Measurements from ENCODE around the gene TBCA. TPM values are rescaled to one million over a fixed set of nuclear protein-coding genes. Genes with fewer than 3 reads are reported as not detected.
A peak's percentile ranks its signal among the peaks of the same experiment; 100 is the strongest.
"Not testable (repeated sequence)": the region's sequence is repeated elsewhere in the genome, so short reads cannot be mapped to it uniquely, and the experiment has no call there.

TBCA gene
- total RNA-seq, 2 donors from 2014 or later = 141 to 174 TPM

DNA sequence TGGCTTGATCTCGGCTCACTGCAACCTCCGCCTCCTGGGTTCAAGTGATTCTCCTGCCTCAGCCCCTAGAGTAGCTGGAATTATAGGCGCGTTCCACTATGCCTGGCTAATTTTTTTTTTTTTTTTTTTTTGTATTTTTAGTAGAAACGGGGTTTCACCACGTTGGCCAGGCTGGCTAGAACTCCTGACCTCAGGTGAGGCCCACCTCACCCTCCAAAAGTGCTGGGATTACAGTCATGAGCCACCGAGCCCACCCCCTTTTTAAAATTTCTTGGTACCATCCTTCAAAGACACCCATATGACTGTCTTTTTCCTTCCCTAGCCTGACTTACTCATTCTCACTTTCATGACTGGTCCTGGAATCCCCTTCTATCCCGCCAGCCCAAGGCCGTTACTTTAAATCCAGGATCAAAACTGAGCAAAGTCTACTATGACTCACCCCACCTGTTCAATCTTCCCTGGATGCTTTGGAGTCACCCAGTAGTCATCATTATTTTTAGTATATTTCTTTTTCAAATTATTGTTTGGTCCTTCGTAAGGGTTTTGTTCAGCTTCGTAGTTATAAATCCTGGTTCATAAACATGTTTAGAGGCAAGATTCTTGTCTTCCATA lies 1.2 kb upstream of the TBCA start:
- ATAC-seq (peak in 1 of 2 donors; percentile 29), DNase-seq (ENCODE audit: low spot score in 2 of 2) (no peak)

DNA sequence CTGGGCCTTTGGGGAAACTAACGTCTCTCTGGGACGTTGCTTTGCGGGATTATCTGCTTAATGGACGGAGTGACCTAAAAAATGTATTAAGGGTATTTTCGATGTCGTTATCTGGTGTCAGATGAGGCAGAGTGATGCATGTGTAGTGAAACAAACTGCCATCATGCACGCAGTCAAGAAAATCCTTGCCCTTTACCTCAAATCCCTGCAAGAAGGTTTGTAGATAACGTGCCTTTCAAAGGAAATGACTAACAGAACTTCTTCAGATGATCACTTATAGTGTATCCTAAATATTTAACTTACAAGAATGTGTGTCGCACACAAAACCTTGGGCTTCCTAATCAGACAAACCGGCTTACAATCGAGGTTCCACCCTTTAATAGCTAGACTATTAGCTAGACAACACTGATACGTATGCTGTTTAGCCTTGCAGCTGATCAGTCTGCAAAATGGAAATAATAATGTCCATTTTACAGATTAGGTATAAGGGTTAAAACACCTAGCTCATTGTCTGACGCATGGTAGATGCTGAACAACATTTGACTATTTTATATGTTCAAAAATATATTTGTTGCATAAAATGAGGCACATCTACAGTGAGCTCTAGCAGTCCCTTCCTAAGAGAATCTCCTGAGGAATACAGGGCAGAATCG lies 541 bp upstream of the TBCA start:
- H3K9me3 Mint-ChIP-seq = no peaks in the 10 kb centered on the region
- ATAC-seq (peak; percentile 4 to 51), DNase-seq (ENCODE audit: low spot score in 2 of 2) (no peak)

More for the DNA sequence above, 1.2 kb upstream of the TBCA start:
- H3K9me3 Mint-ChIP-seq = no peaks in the 10 kb centered on the region
- peaks cover 15 to 21% of the 10 kb centered on the region in 2 donors for H3K36me3 Mint-ChIP-seq
- peak overlapping the region; percentile 31 to 95 for H3K27ac Mint-ChIP-seq

DNA sequence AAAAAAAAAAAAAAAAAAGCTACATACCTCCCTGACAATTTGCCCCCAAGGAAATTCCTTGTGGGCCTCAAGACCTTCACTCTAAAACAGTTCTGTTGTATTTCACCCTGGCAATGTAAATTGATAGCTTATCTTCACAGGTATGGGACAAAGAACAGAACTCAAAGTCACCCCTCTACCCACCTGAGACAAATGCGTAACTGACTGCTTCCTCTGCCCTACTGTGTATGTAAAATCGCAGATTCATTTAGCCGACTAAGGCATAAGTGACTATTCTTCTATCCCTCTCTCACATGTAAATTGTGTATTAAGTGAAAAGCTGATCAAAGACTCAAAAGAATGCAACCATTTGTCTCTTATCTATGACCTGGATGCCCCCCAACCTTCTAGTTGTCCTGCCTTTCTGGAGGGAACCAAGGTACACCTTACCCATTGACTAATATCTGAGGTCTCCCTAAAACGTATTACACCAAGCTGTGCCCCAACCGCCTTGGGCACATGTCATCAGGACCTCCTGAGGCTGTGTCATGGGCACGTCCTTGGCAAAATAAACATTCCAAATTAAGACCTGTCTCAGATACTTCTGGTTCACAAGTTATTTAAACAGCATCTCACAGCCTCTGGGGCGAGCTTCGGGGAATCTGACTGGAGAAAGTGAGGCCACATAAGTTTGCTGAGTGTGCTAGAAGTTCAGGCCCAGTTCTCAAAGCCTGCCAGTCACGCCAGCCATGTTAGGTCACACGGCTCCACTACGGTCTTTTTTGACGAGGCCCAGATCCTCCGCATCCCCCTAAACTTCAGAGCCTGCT lies 954 bp downstream of the TBCA start:
- ATAC-seq = peak; percentile 13
- Mint-ChIP-seq H3K9me3 (no peaks in the 10 kb centered on the region), H3K27ac (peak overlapping the region; percentile 95 to 97), H3K36me3 (peaks cover 25 to 34% of the 10 kb centered on the region in 2 donors)
- peak in 1 of 2 donors; percentile 51 for DNase-seq (ENCODE audit: low spot score in 2 of 2)

More for the DNA sequence above, 541 bp upstream of the TBCA start:
- Mint-ChIP-seq H3K27ac (peak overlapping the region; percentile 90 to 95), H3K36me3 (peaks cover 18 to 24% of the 10 kb centered on the region in 2 donors)

DNA sequence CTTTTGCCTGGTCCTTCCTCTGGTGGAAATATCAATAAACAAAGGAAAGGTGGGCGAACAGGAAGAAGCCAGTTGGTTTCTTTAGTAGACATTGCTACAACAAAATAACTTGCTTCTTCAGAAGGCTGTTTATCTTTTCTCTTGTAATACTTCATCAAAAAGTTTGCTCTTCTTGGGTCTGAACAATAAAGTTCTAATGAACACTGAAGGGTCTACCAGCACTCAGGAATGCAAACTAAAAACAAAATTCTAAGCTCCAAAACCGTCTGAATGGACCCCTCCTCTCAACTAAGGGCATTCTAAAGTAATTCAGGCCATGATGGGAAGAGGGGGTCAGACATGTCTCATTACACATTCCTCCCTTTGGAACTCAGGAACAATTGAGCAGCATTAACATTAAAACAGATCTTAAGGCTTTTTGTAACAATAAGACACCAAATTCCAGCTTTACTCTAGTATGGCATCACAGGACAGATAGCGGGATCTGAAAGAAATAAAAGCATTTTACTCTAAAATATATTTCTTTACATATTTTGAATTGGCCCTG lies 2.3 kb downstream of the TBCA start:
- ATAC-seq (no peak), DNase-seq (ENCODE audit: low spot score in 2 of 2) (no peak)
- peaks cover 29 to 38% of the 10 kb centered on the region in 2 donors for H3K36me3 Mint-ChIP-seq
- H3K9me3 Mint-ChIP-seq = no peaks in the 10 kb centered on the region
- H3K27ac Mint-ChIP-seq = peak overlapping the region in 1 of 2 donors; percentile 95

- H3K9me3 Mint-ChIP-seq = no peaks in the 10 kb centered on the region
- no peak overlapping the region for H3K27ac Mint-ChIP-seq
- no peak for DNase-seq (ENCODE audit: low spot score in 2 of 2)
- ATAC-seq = no peak
- H3K36me3 Mint-ChIP-seq = peaks cover 31 to 45% of the 10 kb centered on the region in 2 donors
These were observed 3.4 kb downstream of the TBCA start for GRCh38 chr5:77772729-77773128.

- no peak for DNase-seq (ENCODE audit: low spot score in 2 of 2)
- ATAC-seq = no peak
- peaks cover 37 to 58% of the 10 kb centered on the region in 2 donors for H3K36me3 Mint-ChIP-seq
- H3K9me3 Mint-ChIP-seq = no peaks in the 10 kb centered on the region
- no peak overlapping the region for H3K27ac Mint-ChIP-seq
These were observed 4.7 kb downstream of the TBCA start for GRCh38 chr5:77771452-77771851.

DNA sequence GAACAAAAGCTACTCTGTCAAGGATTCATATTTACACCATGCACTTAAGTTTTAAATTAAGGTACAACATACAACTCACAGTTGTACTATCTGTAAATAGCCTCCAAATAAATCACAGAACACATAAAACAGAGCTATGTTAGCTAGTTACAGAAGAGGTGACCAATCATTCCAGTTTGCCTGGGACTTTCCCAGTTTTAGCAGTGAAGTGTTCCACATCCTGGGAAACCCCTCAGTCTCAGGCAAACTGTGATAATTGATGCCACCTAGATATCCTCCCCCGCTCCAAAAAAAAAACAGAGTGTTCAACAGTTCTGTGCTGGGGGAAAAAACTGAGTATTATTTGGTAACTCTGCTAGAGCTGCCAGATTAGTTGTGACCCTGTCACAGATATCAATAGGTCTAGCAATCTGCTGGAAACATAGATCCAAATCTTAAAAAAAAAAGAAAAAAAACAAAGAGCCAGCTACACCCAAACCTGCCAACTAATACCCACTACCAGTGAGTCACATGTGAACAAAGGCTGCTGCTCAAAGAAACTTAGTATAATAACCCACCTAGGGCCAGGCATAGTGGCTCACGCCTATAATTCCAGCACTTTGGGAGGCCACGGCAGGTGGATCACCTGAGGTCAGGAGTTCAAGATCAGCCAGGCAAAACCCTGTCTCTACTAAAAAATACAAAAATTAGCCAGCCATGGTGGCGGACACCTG lies 5.7 kb downstream of the TBCA start:
- peaks cover 35 to 61% of the 10 kb centered on the region in 2 donors for H3K36me3 Mint-ChIP-seq
- no peak overlapping the region for H3K27ac Mint-ChIP-seq
- peaks cover 0 to 4% of the 10 kb centered on the region in 2 donors for H3K9me3 Mint-ChIP-seq
- DNase-seq (ENCODE audit: low spot score in 2 of 2) (no peak), ATAC-seq (peak; percentile 37 to 67)

- Mint-ChIP-seq H3K36me3 (peaks cover 22 to 46% of the 10 kb centered on the region in 2 donors), H3K9me3 (peaks cover 0 to 5% of the 10 kb centered on the region in 2 donors), H3K27ac (no peak overlapping the region)
- DNase-seq (ENCODE audit: low spot score in 2 of 2) (no peak), ATAC-seq (no peak)
These were observed 7.2 kb downstream of the TBCA start for GRCh38 chr5:77768978-77769377.

DNA sequence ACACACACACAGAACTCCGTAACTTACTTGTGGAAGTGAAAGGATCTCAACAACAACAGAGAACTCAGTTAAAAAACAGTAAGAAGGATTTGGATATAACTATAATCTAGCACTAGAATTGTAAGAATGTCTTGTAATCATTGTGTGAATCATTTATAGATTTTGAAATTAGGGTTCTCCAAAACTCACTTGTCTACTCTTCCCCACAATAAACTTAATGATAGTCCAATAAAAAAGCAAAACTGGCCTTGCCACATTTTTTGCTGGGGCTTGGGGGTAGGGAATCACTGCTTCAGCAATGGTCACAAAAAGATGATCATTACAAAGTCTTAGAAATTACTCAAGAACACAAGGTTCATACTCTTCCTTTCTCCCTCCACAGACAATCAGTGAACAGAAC lies 8.8 kb downstream of the TBCA start:
- DNase-seq (ENCODE audit: low spot score in 2 of 2) (no peak), ATAC-seq (no peak)
- Mint-ChIP-seq H3K36me3 (peaks cover 22 to 42% of the 10 kb centered on the region in 2 donors), H3K9me3 (peaks cover 0 to 5% of the 10 kb centered on the region in 2 donors), H3K27ac (no peak overlapping the region)

DNA sequence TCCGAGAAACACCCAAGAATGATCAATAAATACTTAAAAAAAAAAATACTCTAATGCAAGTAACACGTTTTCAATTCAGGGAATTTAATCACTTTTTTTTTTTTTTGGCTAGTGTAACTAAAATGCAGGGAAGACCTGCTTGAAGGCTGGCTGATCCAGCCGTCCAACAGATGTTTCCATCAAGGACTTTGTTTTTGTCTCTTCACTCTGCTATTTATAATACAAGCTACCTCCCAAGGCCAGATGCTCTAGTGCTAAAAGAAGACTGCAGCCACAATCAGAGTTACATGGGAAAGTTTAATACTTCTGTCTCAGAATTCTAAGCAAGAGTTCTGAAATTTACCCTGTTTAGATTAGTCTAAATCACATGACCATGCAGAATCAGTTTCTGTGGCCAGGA lies 14.5 kb downstream of the TBCA start:
- no peak for DNase-seq (ENCODE audit: low spot score in 2 of 2)
- peaks cover 0 to 5% of the 10 kb centered on the region in 2 donors for H3K9me3 Mint-ChIP-seq
- peaks cover 17 to 41% of the 10 kb centered on the region in 2 donors for H3K36me3 Mint-ChIP-seq
- no peak overlapping the region for H3K27ac Mint-ChIP-seq
- no peak for ATAC-seq

DNA sequence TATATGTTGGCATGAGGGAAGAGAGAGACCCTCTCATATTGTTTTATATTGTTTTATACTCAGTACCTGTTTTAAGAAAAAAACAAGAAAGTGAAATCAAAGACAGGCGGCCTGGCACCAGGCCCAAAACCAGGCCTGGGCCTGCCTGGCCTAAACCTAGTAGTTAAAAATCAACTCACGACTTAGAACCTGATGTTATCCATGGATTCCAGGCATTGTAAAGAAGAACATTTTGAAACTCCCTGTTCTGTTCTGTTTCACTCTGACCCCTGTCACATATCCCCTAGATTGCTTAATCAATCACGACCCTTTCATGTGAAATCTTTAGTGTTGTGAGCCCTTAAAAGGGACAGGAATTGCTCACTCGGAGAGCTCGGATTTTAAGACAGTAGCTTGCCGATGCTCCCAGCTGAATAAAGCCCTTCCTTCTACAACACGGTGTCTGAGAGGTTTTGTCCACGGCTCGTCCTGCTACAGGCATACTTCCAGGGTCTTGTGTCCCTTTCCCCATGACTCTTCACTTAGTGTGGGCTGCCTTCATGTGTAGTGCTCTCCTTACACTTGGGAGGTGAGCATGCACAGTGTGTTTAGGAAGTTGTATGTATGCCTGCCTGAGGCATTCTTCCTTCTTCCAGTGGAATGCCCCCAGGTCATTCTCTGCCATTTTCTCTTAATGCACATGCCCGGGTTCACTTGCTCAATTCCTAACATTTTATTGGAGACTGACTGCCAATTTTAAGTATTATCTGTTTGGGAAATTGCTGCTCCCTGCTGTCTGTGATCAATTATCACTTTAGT lies 17.8 kb downstream of the TBCA start:
- ATAC-seq (no peak), DNase-seq (ENCODE audit: low spot score in 2 of 2) (no peak)
- Mint-ChIP-seq H3K9me3 (no peaks in the 10 kb centered on the region), H3K36me3 (peaks cover 21 to 48% of the 10 kb centered on the region in 2 donors), H3K27ac (peak overlapping the region in 1 of 2 donors; percentile 32)

DNA sequence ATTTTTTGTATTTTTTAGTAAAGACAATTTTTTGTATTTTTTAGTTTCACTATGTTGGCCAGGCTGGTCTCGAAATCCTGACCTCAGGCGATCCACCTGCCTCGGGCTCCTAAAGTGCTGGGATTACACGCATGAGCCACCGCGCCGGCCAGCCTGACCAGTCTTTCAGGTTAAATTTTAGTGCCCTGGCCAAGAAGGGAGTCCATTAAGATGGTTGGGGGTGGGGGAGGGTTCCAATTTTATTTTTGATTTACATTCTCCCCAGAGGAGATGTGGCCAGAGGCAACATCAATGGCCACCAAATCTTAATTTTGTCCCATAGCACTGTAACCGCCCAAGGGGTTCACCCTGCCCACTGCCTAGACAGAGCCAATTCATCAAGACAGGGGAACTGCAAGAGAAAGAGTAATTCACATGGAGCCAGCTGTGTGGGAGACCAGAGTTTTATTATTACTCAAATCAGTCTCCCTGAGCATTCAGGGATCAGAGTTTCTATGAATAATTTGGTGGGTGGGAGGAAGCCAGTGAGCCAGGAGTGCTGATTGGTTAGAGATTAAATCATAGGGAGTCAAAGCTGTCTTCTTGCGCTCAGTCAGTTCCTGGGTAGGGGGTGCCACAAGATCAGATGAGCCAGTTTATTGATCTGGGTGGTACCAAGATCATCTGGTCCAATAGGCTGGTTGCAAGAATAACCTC lies 24.7 kb downstream of the TBCA start:
- H3K9me3 Mint-ChIP-seq = no peaks in the 10 kb centered on the region

GRCh38 chr5:77750928-77751327 lies 25.2 kb downstream of the TBCA start:
- ATAC-seq; H3K27ac Mint-ChIP-seq; H3K9me3 Mint-ChIP-seq; DNase-seq (ENCODE audit: low spot score in 2 of 2): not testable (repeated sequence)
- peaks cover 0 to 14% of the 10 kb centered on the region in 2 donors for H3K36me3 Mint-ChIP-seq

More for the DNA sequence above, 24.7 kb downstream of the TBCA start:
- DNase-seq (ENCODE audit: low spot score in 2 of 2) (no peak), ATAC-seq (peak; percentile 76 to 85)
- H3K27ac Mint-ChIP-seq = peak overlapping the region in 1 of 2 donors; percentile 12
- H3K36me3 Mint-ChIP-seq = peaks cover 3 to 19% of the 10 kb centered on the region in 2 donors

DNA sequence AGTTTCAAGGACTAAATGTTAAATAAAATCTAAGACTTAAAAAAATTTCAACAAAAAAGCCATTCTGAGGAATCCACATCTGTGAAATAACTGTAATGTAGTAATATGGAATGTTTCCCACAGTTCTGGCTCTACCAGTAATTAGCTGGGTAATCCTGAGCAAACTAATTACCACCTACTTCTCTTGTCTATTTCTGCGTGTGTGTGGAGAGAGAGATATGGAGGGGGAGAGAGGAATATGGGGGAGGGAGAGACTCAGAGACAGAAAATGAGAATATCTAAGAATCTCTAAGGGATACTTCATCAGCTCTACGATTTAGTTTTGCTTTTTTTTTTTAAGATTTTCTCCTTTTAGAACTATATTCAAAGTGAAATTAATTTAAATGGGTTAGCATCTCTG lies 28.0 kb downstream of the TBCA start:
- DNase-seq (ENCODE audit: low spot score in 2 of 2) (no peak), ATAC-seq (no peak)
- no peaks in the 10 kb centered on the region for H3K9me3 Mint-ChIP-seq
- H3K36me3 Mint-ChIP-seq = peaks cover 0 to 5% of the 10 kb centered on the region in 2 donors
- H3K27ac Mint-ChIP-seq = no peak overlapping the region

- H3K27ac Mint-ChIP-seq = no peak overlapping the region
- no peaks in the 10 kb centered on the region for H3K9me3 Mint-ChIP-seq
- ATAC-seq = no peak
- no peak for DNase-seq (ENCODE audit: low spot score in 2 of 2)
- no peaks in the 10 kb centered on the region for H3K36me3 Mint-ChIP-seq
These were observed 32.0 kb downstream of the TBCA start for GRCh38 chr5:77744116-77744515.

All from activated naive CD4-positive, alpha-beta T cell treated with anti-CD3 and anti-CD28 coated beads, Interleukin-2, amount 50 U/mL, for 72 hours (primary cell).